GM18499 (cell line): ENCODE measurements around the gene CAD.
"Not testable (repeated sequence)": the region's sequence is repeated elsewhere in the genome, so short reads cannot be mapped to it uniquely, and the experiment has no call there.

Experiments used
- ATAC-seq: cut with Tn5 transposase; IDR thresholded peaks from one replicate; pipeline ENCODE4 v1.9.1; 2021; ENCODE audit warnings: moderate number of reproducible peaks; ENCODE audit not compliant: insufficient read depth, unreplicated experiment

The CAD gene

GRCh38 chr2:27250652-27251379, 33.6 kb downstream of the CAD start:
- ATAC-seq = no peak

- ATAC-seq = no peak
Measured at GRCh38 chr2:27251766-27252165, 34.6 kb downstream of the CAD start.

GRCh38 chr2:27255187-27255586, 38.0 kb downstream of the CAD start:
- ATAC-seq = no peak

GRCh38 chr2:27255660-27256059, 38.5 kb downstream of the CAD start:
- no peak for ATAC-seq

DNA sequence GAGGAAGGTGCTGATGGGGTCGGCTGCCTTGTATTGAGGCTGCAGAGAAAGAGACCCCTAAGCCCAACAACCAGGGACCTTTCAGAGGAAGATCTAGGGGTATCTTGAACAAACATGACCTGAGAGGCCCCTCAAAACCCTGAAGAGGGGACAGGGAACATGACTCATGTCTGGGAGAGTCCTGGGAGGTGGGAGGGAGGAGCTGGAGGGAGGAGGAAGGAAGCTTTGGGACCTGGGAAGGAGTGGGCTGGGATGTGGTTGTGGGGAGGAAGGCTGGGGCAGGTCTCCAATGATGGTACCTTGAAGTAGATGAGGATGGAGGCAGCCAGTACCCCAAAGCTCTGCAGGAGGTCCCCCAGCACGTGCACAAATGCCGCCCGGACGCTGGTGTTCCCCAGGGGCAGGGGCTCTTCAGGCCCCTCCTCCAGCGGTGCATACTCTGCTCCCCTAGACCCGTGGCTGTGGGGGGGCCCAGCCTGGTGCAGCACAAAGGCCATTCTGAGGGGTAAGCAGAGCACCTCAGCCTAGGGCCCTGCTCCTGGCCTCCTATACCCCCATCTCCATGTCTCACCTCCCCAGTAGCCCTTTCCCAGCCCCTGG, 39.8 kb downstream of the CAD start:
- no peak for ATAC-seq

DNA sequence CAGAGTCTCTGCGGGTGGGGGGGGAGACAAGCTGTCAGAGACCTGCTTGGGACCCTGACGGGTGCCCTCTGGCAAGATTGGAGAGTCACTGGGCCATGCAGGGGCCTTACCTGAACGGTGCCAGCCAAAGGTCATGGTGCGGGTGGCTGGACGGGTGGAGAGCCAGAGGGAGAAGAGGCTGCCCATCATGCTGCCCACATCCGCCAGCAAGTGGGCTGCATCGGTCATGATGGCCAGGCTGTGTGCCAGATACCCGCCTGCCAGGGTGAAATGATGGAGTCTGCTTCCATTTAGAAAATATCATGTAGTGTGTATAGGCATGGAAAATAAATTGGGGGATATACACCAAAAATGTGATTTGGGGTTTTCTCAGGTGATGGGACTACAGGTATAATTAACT, 40.9 kb downstream of the CAD start:
- no peak for ATAC-seq

- ATAC-seq = no peak
Measured at GRCh38 chr2:27261241-27261925, 44.2 kb downstream of the CAD start.

GRCh38 chr2:27261926-27262298, 44.7 kb downstream of the CAD start:
- no peak for ATAC-seq

GRCh38 chr2:27262379-27263286, 45.5 kb downstream of the CAD start, which contains the start of gene SLC30A3:
SLC30A3 (minus strand) TSS chr2:27263047; CDS start chr2:27262906, 141 bp downstream.
- ATAC-seq = no peak

DNA sequence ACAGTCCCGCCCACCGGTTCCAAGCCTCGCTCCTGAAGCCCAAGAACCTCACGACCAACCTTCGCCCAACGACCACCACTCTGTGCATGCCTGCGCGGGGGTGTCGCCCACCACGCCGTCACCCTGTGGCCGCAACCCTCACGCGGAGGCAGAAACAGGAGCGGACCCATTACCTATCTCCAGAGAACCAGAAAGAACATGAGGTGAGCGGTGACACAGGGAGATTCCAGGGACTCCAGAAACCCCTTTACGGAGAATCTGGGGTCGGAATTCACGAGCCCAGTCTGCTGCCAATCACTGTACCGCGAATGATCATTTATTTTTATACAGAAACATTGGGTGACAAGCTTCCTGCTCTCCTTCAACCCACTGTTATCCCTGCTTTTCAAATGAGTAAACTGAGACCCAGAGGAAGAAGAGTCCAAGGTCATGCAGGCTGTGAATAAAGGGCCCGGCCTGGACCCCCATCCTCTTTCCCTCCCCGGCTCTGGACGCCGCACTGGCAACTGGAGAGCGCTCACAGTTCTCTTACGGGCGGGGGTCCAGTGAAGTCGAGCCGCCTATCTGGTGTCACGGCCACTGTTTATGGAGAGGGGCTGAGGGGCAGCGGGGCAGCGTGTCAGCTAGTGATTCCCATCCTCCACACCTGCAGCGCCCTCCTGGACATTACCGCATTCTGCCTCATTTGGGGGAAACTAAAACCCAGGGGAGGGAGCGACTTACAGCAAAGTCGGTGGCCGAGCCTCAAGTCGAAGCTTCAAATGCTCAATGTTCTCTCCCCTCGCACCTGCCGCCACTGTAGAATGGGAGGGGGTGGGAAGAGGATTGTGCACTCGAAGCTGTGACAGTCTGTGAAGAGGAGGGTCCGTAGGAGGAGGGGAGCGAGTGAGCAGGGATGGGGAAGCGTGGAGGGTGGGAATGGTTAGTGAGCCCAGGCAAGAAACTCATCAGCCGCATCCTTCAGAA, 46.4 kb downstream of the CAD start:
- no peak for ATAC-seq

DNA sequence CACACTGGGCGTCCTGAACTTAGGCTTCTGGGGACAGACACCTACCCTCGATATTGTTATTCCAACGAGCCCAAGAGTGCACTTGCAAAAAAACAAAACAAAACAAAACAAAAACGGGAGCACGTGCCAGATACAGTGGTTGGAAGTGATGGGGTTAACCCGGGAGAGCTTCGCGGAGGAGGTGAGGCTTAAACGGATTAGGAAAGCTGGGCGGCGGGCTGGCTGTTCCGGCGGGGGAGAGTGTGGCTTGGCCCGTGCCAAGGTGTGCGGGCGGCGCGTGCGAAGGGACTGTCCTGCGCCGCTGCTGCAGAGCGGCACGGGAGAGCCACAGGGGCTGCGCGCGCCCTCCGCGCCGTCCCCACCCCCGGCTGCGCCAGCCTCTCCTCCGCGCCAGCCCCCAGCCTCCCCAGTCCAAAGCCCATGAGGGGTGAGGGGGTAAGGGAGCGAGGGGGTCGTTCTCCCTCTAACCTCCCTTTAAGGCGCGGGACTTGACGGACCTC, 47.1 kb downstream of the CAD start:
- no peak for ATAC-seq

DNA sequence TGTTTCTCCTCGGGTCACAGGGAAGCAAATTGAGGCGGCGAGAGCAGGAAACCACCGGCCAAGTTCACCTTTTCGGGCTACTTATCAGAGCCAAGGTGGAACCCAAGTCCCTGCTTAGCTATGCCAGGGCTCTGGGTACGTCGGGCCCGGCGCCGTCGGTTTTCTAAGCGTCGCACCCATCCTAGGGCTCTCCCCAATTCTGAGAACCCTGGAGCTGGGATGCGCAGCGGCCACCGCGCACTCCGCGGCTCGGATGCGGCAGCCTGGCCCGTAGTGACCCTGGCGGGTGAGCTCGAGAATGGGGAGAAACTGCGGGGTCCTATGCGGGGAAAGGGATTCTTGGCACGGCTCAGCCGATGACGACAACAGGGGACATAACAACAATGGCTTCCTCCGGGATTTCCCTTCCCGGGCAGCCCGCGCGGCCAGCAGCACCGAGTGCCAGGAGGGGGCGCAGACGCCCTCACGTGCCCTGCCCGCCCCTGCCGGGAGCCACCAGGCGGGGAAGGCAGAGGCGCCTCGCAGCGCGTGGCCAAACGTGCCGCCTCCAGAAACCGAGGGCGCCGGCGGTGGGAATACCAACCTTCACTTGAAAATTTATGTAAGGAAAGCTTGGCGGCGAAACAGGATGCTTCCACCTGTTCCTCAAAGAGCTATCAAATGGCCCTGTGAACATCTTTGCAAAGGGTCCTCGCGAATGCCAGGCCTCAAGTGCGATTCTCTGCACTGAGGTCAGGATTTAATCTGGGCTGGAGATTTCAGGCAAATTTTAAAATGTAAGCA, 47.8 kb downstream of the CAD start:
- no peak for ATAC-seq

DNA sequence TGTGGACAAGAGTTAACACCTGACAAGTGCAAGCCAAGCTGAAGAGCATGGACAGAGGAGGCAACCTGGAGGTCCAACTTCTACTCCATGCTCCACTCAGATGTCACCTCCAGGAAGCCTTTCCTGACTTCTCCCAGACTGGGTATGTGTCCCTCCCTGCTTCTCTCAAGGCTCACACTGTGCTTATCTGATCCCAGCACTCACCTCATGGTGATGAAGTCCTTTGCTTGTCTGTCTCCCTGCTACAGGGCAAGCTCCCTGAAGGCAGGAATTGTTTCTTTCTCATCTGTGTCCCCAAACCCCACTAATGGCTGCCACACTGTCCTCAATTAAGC, 48.3 kb downstream of the CAD start:
- no peak for ATAC-seq

DNA sequence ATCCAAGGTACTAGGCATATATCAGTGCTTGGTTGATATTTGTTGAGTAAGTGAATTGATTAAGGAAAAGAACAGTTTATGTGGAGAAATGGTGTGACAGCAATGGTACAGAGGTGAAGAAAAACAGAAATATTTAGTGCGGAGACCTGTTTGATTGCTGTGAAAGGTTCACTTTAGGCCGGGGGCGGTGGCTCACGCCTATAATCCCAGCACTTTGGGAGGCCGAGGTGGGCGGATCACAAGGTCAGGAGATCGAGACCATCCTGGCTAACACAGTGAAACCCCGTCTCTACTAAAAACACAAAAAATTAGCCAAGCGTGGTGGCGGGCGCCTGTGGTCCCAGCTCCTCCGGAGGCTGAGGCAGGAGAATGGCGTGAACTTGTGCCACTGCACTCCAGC, 51.1 kb downstream of the CAD start:
- ATAC-seq = not testable (repeated sequence)

- ATAC-seq = no peak
Measured at GRCh38 chr2:27270131-27270530, 53.0 kb downstream of the CAD start.

DNA sequence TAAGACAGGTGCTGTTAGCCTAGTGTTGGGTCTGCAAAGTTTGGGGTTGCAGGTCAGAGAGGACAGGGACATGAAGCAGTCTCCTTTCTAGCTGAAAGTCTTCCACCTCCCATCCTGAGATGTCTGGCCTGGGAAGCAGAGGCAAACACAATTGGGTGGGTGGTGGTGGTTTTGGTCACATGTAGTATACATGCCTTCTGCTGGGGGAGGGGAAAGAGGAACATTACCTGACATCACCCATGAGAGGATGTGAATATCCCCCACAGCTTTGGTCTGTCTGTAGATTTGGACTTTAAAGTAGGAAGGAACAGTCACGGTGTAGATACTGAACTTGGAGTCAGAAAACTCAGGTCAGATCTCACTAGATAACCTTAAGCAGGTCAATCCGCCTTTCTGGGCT, 53.5 kb downstream of the CAD start:
- no peak for ATAC-seq

DNA sequence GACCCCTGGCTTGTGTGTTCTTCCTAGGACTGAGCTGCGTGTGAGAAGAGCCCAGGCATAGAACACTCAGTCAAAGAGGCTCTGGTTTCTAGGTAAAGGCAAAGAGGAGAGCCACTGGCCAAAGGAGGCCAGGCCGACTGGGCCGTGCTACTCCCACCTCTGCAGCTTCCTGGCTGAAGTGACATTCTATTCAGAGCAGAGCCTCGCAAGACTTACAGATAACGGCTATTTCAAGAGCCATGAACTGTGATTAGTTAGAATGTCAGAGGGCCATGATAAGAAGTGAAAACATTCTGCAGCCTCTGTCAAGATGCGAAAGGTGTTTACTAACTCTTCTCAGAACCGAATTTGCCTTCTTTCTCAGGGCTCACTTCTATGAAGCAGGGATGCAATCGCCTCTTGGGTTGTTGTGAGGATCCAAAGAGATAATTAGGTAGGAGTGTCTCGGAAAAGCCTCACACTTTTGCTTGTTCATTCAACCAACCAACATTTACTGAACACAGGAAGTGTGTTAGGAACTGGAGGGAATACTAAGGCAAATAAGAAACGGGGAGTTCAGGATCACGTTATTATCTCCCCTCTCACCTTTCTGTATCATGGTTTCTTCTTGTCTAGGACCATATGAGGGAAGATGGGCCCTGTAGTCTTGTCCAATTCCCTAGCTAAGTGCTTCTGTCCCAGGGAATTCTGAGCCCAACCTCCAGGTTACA, 54.6 kb downstream of the CAD start:
- ATAC-seq = no peak
